ENCODE data around the gene SYT1.

GRCh38 chr12:79020106-79020505, 155.5 kb downstream of the SYT1 start:
- TF ChIP-seq CTCF (IDR thresholded peaks at IDR 0.05) (no peak), ZFX (IDR thresholded peaks at IDR 0.05; ENCODE audit: borderline replicate concordance) (no peak)

Measured in 22Rv1 (cell line).